Stimulated activated CD4-positive, alpha-beta T cell treated with anti-CD3 and anti-CD28 coated beads, Interleukin-15, amount 100 ng/mL, for 24 hours (primary cell): ENCODE data around the gene DIAPH3.
"Not testable (repeated sequence)": the region's sequence is repeated elsewhere in the genome, so short reads cannot be mapped to it uniquely, and the experiment has no call there.

Experiments used
- DNase-seq: peaks from one replicate; pipeline ENCODE4 v3.0.0-alpha.2; 2020

The DIAPH3 gene

GRCh38 chr13:60163478-60164233, at the start of gene DIAPH3:
Gene DIAPH3, minus strand, starts transcription at chr13:60163928. Its CDS starts 162 bp downstream, at chr13:60163766.
- DNase-seq, result peak; percentile 97

- no peak for DNase-seq
Observed at GRCh38 chr13:60213236-60213744, 49.6 kb upstream of the DIAPH3 start.

GRCh38 chr13:60211548-60211947, 47.8 kb upstream of the DIAPH3 start:
- no peak for DNase-seq

- no peak for DNase-seq
Observed at GRCh38 chr13:60210510-60211330, 47.0 kb upstream of the DIAPH3 start.

- not testable (repeated sequence) for DNase-seq
Observed at GRCh38 chr13:60205499-60205898, 41.8 kb upstream of the DIAPH3 start.

- DNase-seq, result no peak
Observed at GRCh38 chr13:60201286-60201685, 37.6 kb upstream of the DIAPH3 start.

GRCh38 chr13:60195893-60196292, 32.2 kb upstream of the DIAPH3 start:
- DNase-seq, result not testable (repeated sequence)

- DNase-seq, result no peak
Observed at GRCh38 chr13:60182907-60183306, 19.2 kb upstream of the DIAPH3 start.

GRCh38 chr13:60178327-60178726, 14.6 kb upstream of the DIAPH3 start:
- no peak for DNase-seq

GRCh38 chr13:60175571-60175970, 11.8 kb upstream of the DIAPH3 start:
- DNase-seq, result no peak

- no peak for DNase-seq
Observed at GRCh38 chr13:60174113-60174512, 10.4 kb upstream of the DIAPH3 start.

GRCh38 chr13:60172111-60172510, 8.4 kb upstream of the DIAPH3 start:
- DNase-seq, result no peak

- no peak for DNase-seq
Observed at GRCh38 chr13:60170414-60170813, 6.7 kb upstream of the DIAPH3 start.

GRCh38 chr13:60169239-60170031, 5.7 kb upstream of the DIAPH3 start:
- DNase-seq, result no peak

GRCh38 chr13:60167121-60167520, 3.4 kb upstream of the DIAPH3 start:
- no peak for DNase-seq

- no peak for DNase-seq
Observed at GRCh38 chr13:60165391-60166099, 1.8 kb upstream of the DIAPH3 start.

GRCh38 chr13:60164234-60164889, 634 bp upstream of the DIAPH3 start:
- DNase-seq, result no peak

GRCh38 chr13:60162096-60162495, 1.6 kb downstream of the DIAPH3 start:
- DNase-seq, result no peak

GRCh38 chr13:60158321-60158801, 5.4 kb downstream of the DIAPH3 start:
- no peak for DNase-seq

GRCh38 chr13:60155978-60156377, 7.8 kb downstream of the DIAPH3 start:
- no peak for DNase-seq

- no peak for DNase-seq
Observed at GRCh38 chr13:60152904-60153303, 10.8 kb downstream of the DIAPH3 start.

GRCh38 chr13:60152114-60152513, 11.6 kb downstream of the DIAPH3 start:
- DNase-seq, result no peak
